GM19467 (cell line): ENCODE measurements around the gene ADGRB3.

ENCODE experiments used
- ATAC-seq: cut with Tn5 transposase; IDR thresholded peaks from one replicate; pipeline ENCODE4 v1.9.1; 2021; ENCODE audit warnings: mild to moderate bottlenecking, moderate library complexity; ENCODE audit not compliant: unreplicated experiment

ADGRB3 gene

DNA sequence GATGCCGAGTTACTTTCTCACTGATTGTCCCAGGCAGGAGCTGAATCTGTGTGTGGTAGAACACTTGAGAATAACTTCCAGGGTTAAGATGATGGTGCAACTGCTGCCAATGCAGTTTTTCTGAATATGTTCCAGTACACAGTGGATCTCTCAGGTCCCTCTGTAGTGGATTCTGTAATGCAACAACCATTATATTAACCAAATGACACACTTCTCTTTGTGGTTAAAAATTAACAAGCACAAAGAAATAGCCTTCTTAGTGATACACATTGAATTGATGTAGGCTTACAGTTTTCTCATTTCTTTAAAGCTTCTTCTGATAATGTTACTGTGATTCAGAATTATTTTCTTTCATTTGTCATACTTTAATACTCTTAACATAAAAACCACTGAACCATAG lies 383.8 kb downstream of the ADGRB3 start:
- ATAC-seq: no peak

DNA sequence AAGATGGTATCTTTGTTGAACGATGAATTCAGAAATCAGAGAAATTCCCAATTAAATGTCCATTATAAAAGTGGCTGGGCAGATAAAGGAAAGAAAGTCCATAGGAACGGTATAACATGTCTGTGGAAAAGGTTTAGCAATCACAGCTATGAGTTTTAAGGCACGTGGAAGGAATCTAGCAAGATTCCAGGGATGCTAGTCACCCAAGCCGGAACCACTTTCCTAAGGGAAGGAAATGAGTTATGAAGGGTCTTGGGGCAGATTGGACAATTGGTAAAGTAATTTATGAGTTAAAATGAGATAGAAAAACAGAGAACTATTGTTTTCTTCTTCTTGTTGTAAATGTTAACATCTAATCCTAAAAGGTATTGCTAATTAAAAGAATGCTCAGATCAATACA lies 384.8 kb downstream of the ADGRB3 start:
- no peak for ATAC-seq

GRCh38 chr6:69022993-69023392 lies 387.9 kb downstream of the ADGRB3 start:
- ATAC-seq: no peak

DNA sequence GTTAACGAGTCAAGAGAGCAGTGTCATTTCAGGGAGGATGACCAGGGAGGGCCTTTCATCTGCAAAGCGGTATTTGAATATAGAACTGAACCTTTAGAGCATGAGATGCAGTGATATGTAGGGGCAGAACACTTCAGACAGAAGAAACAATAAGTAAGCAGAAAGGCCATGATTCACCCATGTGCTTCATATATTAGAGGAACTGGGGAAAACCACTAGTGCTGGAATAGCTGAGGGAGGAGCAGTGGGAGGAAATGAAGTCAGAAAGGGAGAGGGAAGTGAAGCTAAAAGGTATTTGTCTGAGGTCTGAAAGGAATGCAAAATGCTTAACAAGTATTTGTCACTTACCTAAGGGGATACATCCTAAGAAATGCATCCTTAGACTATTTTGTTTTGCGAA lies 391.2 kb downstream of the ADGRB3 start:
- no peak for ATAC-seq

DNA sequence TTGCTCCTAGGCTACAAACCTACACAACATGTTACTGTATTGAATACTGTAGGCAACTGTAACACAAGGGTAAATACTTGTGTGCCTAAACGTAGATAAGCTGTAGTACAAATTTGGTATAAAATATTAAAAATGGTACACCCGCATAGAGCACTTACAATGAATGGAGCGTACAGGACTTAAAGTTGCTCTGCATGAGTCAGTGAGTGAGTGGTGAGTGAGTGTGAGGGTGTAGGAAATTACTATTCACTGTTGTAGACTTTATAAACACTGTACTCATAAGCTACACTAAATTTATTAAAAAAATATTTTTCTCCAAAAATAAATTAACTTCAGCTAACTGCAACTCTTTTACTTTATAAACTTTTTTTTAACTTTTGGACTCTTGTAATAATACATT lies 391.6 kb downstream of the ADGRB3 start:
- no peak for ATAC-seq

DNA sequence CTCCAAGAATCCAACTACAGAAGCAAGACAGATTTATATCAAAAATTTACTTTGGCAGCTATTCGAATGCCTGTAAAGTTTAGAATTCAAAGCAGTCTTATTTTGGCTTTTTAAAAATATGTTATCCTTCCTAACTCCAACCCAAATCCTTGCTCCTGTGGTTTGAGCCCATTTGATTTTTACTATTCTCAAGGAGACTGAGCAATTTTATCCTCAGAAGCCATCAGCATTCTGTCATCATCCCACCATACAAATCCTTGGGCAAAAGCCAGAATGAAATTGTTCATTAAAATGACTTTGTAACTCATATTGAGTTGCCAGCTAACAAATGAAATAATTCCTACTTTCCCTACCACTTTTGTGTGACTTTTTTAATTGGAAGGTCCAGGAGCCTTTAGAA lies 392.8 kb downstream of the ADGRB3 start:
- ATAC-seq: no peak

- ATAC-seq: no peak
Observed at GRCh38 chr6:69038841-69039240, 403.8 kb downstream of the ADGRB3 start.

GRCh38 chr6:69042297-69042696 lies 407.2 kb downstream of the ADGRB3 start:
- ATAC-seq: no peak

DNA sequence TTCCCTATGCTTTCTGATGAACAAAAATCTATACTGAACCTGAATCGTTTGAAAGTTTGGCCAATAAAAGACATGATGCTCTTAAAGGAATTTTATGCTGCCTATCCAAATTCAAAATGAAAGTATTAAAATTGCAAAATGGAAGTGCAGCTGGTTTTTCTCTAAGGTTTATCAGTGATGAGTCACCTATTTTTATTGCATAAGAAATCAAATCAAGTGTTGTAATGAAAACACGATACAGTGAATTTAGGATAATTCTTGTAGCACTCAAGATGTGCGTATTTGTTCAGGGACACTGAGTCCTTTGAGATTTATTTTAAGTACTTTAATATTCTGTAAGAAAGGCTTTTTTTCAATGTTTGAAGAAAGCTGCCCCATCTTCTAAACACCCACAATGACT lies 409.5 kb downstream of the ADGRB3 start:
- ATAC-seq: no peak

DNA sequence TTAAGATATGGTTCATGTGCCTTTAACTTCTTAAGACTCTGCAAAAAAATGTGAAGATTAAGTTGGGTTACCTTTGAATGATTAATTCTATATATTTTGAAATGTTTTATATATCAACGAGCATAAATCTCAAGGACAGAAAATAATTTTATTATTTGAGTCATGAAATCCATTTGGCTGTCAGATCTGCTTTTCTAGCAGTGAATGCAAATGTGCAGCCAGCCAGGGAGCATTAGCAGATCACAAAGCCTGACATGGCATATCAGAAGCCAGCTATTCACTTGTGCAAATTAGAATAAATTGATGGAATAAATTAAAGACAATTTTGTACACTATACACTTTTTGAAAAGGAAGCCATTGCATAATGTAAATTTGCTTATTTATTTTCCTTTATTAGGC lies 424.3 kb downstream of the ADGRB3 start:
- no peak for ATAC-seq

DNA sequence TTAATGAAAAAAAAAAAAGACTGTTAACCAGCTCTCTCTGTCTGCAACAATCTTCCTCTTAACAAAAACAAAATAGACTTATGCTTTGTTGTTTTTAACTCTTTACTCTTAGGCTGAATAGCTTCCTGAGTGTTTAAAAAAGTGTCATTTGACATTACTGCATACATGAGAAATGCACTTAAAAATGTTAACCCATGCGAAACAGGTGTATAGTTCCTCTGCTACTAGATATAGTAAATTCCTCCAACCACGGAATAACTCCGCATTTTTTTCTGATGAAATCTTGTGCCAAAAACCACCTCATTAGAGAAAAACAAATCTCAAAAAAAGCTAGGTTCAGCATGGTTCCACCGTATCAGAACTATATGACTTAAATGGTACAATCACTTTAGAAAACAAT lies 426.0 kb downstream of the ADGRB3 start:
- ATAC-seq: no peak

DNA sequence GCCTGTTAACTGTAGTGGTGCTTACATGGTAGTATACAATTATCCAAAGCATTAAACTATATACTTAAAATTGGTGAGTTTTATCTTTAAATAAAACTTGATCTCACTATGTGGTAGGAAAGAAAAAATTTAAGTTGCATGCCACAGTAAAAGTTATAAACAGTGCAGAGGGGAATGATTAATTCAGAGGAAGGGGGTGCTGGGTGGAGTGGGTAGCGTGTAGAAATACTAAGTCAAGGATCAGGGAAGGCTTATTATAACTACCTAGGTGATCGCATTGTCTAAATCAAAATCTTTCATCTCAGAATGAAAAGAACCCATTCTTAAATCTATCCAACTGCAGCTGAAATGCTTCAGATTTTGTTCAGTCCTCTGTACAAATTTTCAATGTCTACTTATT lies 428.3 kb downstream of the ADGRB3 start:
- ATAC-seq: no peak

DNA sequence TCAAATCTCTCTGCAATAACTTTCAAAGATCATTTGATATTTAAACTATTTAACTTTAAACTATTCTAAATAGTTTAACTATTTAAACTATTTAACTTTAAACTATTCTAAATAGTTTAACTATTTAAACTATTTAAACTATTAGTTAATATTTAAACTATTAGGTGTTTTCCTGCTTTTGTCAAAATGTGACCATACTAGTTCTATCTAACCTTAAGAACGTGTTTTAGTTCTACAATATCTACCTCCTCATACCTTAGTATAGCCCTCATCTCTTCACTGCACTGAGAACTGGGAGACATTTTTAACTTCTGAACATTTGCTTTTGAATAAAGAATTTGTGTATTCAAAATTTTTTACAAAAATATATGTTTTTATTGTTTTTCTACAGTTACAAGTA lies 429.1 kb downstream of the ADGRB3 start:
- no peak for ATAC-seq

- ATAC-seq: no peak
Observed at GRCh38 chr6:69069881-69070280, 434.8 kb downstream of the ADGRB3 start.

GRCh38 chr6:69072796-69073195 lies 437.7 kb downstream of the ADGRB3 start:
- ATAC-seq: no peak

- no peak for ATAC-seq
Observed at GRCh38 chr6:69084746-69085335, 449.8 kb downstream of the ADGRB3 start.

- no peak for ATAC-seq
Observed at GRCh38 chr6:69086689-69087088, 451.6 kb downstream of the ADGRB3 start.

DNA sequence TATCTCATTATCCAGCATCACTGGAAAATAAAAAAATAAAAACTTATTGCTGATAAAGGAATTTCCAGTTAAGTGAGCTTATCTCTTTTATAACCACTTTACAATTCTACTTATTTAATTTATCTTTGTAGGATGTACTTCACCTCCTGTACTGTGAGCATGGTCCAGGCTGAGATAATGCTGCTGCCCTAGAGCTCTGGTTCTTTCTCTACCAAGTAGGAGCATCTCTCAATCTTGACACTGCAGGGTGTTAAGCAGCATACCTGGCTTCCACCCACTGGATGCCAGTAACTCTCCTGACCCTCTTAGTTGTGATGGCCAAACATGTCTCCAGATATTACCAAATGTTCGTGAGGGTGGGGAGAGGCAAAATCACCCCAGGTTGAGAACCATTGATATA lies 454.5 kb downstream of the ADGRB3 start:
- no peak for ATAC-seq

DNA sequence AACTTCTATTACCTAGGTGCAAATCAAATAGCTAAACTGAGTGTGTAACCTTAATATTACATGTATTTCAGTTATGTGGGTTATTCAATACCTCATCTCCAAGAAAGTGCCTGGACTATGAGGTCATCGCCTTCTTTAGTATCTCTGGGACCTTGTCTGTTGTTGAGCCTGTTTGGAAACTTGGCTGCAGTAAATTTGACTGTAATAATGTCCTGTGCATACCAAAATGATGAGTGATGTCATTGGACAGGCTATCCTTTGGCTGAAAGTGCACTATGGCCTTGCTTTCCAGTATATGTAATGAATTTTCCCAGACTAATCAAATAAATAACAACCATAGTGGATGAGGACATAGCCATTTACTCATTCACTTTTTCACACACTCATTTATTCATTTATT lies 455.1 kb downstream of the ADGRB3 start:
- no peak for ATAC-seq

GRCh38 chr6:69096681-69097080 lies 461.6 kb downstream of the ADGRB3 start:
- ATAC-seq: no peak

GRCh38 chr6:69097948-69098347 lies 462.9 kb downstream of the ADGRB3 start:
- ATAC-seq: no peak

DNA sequence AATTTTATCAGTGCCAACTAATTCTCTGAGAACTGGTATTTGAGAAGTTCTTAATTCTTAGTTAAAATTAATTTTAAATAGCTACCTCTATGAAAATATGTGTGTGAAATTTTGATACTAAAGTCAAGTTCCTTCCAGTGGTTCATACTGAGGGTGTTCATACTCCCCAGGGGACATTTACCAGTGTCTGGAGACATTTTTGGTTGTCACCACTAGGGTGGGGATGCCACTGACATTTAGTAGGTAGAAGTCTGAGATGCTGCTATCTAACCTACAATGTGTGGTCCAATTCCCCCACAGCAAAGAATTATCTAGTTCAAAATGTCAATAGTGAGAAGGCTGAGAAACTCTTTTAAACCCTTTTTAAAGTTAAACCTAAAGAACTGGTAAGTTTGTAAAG lies 463.8 kb downstream of the ADGRB3 start:
- ATAC-seq: no peak

DNA sequence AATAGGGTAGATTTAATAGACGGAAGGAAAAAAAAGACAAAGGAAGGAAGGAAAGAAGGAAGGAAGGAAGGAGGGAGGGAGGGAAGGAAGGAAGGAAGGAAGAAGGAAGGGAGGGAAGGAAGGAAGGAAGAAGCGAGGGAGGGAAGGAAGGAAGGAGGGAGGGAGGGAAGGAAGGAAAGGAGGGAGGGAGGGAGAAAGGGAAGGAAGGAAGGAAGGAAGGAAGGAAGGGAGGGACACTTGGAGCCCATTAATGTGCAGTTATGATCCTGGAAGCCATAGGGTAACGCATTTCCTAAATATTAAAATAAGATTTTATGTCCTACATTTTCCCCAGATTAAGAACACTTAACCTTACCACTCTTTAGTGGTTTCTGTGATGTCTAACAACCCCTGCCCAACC lies 465.7 kb downstream of the ADGRB3 start:
- ATAC-seq: no peak

GRCh38 chr6:69102416-69102815 lies 467.3 kb downstream of the ADGRB3 start:
- ATAC-seq: no peak
